Adrenal gland (tissue), 12 donors: ENCODE data around the gene HVCN1. TPM values are rescaled to one million over a fixed set of nuclear protein-coding genes. Genes with fewer than 3 reads are reported as not detected.

Experiments
- DNase-seq, 7 donors: peaks; one replicate each; pipeline ENCODE4 v3.0.0-alpha.2; 2019 to 2020
- H3K27ac ChIP-seq, 5 donors: fragments of 200-600 bp; sonication (generic) in 4 of 5; 1 replicate in 3 of 5; 2 replicates in 2 of 5; pipeline versions ENCODE4 v1.5.1 to v1.8.0; 2016 to 2020; ENCODE audit warnings: mild to moderate bottlenecking in 1 of 5
- H3K27me3 ChIP-seq: fragments of 200-600 bp; 2 replicates; pipeline ENCODE4 v1.8.0; 2021
- H3K36me3 ChIP-seq, 2 donors: fragments of 200-600 bp; replicated peaks in 1 of 2; 1 replicate in 1 of 2; 2 replicates in 1 of 2; pipeline versions ENCODE4 v1.5.1 to v1.8.0; 2018 to 2022
- H3K4me1 ChIP-seq, 2 donors: fragments of 200-600 bp; replicated peaks in 1 of 2; 1 replicate in 1 of 2; 2 replicates in 1 of 2; pipeline versions ENCODE4 v1.5.1 to v1.8.0; 2018 to 2021
- H3K4me3 ChIP-seq, 4 donors: fragments of 200-600 bp; sonication (generic) in 3 of 4; one replicate each; pipeline ENCODE4 v1.5.1; 2016 to 2018
- H3K9me3 ChIP-seq, 3 donors: fragments of 200-600 bp; sonication (generic) in 1 of 3; replicated peaks in 1 of 3; 1 replicate in 2 of 3; 2 replicates in 1 of 3; pipeline versions ENCODE4 v1.5.1 to v1.8.0; 2016 to 2021
- CTCF ChIP-seq, 6 experiments: fragments of 450-650 bp in 4 of 6; fragments of 200-600 bp in 2 of 6; sonication (generic) in 1 of 6; IDR thresholded peaks; 1 replicate in 5 of 6; 2 replicates in 1 of 6; pipeline versions ENCODE4 v1.5.1 to v1.8.0; 2016 to 2021; ENCODE audit warnings: antibody characterized with exemption in 6 of 6, mild to moderate bottlenecking in 2 of 6, moderate library complexity in 1 of 6
- POLR2A ChIP-seq, 2 donors: fragments of 450-650 bp; IDR thresholded peaks; one replicate each; pipeline ENCODE4 v1.6.1; 2017; ENCODE audit warnings: antibody characterized with exemption in 2 of 2, mild to moderate bottlenecking in 2 of 2, moderate library complexity in 1 of 2
- WGBS, 4 donors: extraction: QIAGEN DNeasy Blood & Tissue Kit in 2 of 4; methylation state at CpG; one replicate each; pipeline versions ENCODE4 v1.1.5 to v1.1.7; 2013 to 2017; 5-methylcytosine and 5-hydroxymethylcytosine counted together
- intact Hi-C, 2 donors: fragments of 100-400 bp; cut with DNase I; formaldehyde crosslinking; loops; one replicate each; pipeline versions ENCODE4 v1.14.1 to v1.15.0; 2022 to 2023
- polyA plus RNA-seq, 3 donors: library from polyadenylated mRNA; stranded (reverse); fragments of 200-250 nt in 2 of 3; fragments of 350-450 nt in 1 of 3; fragmentation: Illumina TruSeq in 1 of 3; extraction: RNeasy Lipid Tissue Mini Kit (QIAGEN cat#74804) in 1 of 3; gene quantifications; one replicate each; pipeline ENCODE4 v1.2.3, GENCODE V29; 2013 to 2014
- total RNA-seq, 9 donors: library from RNA; depleted of rRNA in 4 of 9; stranded (reverse); fragments of >200 nt in 4 of 9; fragments of 120-200 nt in 1 of 9; fragmentation: NEBNext Ultra II Directional in 1 of 9; extraction: Animal tissue kit (Norgen Biotek cat#: 25700) in 1 of 9; gene quantifications; one replicate each; pipeline versions ENCODE4 v1.1.0 to v1.2.4, GENCODE V29; 2013 to 2023
- donor health status: healthy with polysubstance abuse.
- donor health status: Bipolar disorder and iron deficiency.
- donor health status: DM: yes; HTN: yes; CAD: no.
- donor health status: DM: no; HTN: no; CAD: no.
- donor health status: DM: no; HTN: no; CAD: no.
- donor health status: DM: yes; HTN: yes; CAD: no.

HVCN1 gene
- total and polyA plus RNA-seq, 12 donors: 5.7 to 71.0 (median 12.7) TPM

DNA sequence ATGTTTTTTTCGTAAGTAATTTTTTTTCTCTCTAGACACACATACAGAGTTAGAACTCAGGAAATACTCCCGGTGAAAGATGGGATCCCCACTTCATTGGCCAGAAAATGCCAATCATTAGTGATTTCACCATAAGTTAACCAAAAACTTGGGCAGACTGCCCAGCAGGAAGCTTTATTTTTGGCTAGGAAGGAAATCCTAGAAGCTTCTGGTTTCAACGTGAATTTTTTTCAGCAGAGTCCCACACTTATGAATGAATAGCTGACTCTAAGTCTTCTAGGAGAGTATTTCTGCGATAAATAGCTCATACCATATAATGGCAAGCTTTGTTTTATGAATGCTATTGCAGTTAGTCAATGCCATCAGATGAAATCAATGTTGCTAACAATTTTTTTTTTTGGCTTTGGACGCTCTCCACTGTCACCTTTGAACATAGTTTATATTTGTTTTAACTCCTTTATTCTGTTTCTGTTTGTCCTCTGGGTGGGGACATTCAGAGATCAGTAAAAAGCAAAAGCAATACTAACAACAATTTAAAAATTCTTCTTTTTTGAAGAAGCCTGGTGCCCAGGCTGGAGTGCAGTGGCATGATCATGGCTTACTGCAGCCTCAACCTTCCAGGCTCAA lies 44.3 kb upstream of the HVCN1 start:
- peaks cover 0 to 31% of the 10 kb centered on the region in 2 donors for H3K36me3 ChIP-seq
- DNase-seq: peak in 2 of 7 donors; percentile 30 to 40
- WGBS, 4 donors: 36 to 45% (median 41%) methylated on average over 5 of the region's 5 CpGs
- H3K4me1 ChIP-seq: peaks cover 21 to 61% of the 10 kb centered on the region in 2 donors
- no peaks in the 10 kb centered on the region for H3K27me3 ChIP-seq
- H3K27ac ChIP-seq: no peak overlapping the region
- intact Hi-C loops: no loop called here
- no peaks in the 10 kb centered on the region for H3K9me3 ChIP-seq
- TF ChIP-seq POLR2A (IDR thresholded peaks at IDR 0.05) (no peak), CTCF (IDR thresholded peaks at IDR 0.05) (no peak)
- no peak overlapping the region for H3K4me3 ChIP-seq

DNA sequence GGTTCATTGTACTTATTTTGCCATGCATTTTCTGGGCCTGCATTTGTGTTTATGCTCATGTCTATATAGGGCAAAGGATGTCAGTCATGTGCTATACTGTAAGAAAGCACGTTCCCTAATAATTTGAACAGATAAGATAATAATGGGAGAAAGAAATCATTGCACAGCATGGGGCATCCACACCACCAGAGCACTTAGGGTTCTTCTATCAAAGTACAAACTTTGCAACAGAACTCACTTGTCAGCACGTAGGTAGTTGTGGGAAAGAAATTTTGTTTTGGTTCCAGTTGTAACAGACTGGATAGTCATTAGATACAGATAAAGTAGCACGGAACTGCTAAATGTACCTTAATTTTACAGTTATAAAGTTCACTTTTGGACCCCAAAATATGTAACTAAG lies 43.7 kb upstream of the HVCN1 start:
- H3K9me3 ChIP-seq: no peaks in the 10 kb centered on the region
- TF ChIP-seq POLR2A (IDR thresholded peaks at IDR 0.05): no peak
- no peak for TF ChIP-seq CTCF (IDR thresholded peaks at IDR 0.05)
- H3K4me1 ChIP-seq: peaks cover 20 to 55% of the 10 kb centered on the region in 2 donors
- H3K4me3 ChIP-seq: no peak overlapping the region
- intact Hi-C loops: no loop called here
- peaks cover 0 to 31% of the 10 kb centered on the region in 2 donors for H3K36me3 ChIP-seq
- no peak overlapping the region for H3K27ac ChIP-seq
- H3K27me3 ChIP-seq: no peaks in the 10 kb centered on the region
- no peak for DNase-seq
- 51 to 63% (median 55%) methylated on average over 3 of the region's 3 CpGs for WGBS, 4 donors

DNA sequence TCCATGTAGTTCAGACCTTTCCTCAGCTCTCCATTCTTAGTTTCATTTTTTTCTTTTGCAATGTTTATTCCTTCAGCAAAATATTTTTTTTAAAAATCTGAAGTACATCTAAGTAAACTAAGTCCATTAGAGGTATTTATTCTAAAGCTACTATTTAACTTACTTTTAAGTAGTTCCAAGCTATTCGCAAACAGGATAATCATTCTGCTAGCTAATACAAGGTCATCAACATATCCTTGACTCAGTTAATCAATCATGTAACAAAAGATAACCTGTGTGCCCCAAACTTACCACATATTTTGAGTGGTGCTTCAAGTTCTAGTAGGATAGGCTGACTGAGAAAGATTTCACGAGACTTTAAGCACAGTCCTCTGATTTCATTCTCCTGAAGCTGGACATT lies 42.6 kb upstream of the HVCN1 start:
- 31 to 40% (median 33%) methylated on average over 2 of the region's 2 CpGs for WGBS, 4 donors
- H3K36me3 ChIP-seq: peaks cover 0 to 32% of the 10 kb centered on the region in 2 donors
- TF ChIP-seq CTCF (IDR thresholded peaks at IDR 0.05): no peak
- no peak for TF ChIP-seq POLR2A (IDR thresholded peaks at IDR 0.05)
- no peak overlapping the region for H3K27ac ChIP-seq
- no peak overlapping the region for H3K4me3 ChIP-seq
- intact Hi-C loops: no loop called here
- H3K4me1 ChIP-seq: peaks cover 20 to 49% of the 10 kb centered on the region in 2 donors
- DNase-seq: no peak
- no peaks in the 10 kb centered on the region for H3K27me3 ChIP-seq
- H3K9me3 ChIP-seq: no peaks in the 10 kb centered on the region

DNA sequence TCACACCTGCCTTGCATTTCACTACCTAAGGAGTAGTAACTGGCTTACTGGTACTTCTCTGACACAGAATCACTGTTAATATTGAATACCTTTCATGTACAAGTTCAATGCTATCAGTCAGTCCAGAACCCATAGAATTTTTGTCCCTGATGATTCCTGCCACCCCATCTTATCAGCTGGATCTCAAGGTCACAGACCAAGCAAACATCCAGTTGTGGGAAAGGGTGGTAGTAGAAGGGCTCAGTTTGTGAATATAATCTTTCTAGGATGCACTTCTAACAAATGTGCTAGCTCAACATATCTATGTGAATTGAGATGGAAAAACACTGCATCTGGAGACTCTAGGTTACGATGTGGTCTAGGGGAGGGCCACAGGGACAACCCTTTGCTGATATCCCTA lies 39.7 kb upstream of the HVCN1 start:
- Histone ChIP-seq H3K4me1 (peaks cover 9 to 39% of the 10 kb centered on the region in 2 donors), H3K9me3 (no peaks in the 10 kb centered on the region), H3K27ac (no peak overlapping the region), H3K27me3 (no peaks in the 10 kb centered on the region), H3K4me3 (no peak overlapping the region), H3K36me3 (peaks cover 0 to 55% of the 10 kb centered on the region in 2 donors)
- intact Hi-C loops: no loop called here
- 63 to 90% (median 75%) methylated on average over 1 of the region's 1 CpG for WGBS, 4 donors
- no peak for TF ChIP-seq CTCF (IDR thresholded peaks at IDR 0.05)
- no peak for TF ChIP-seq POLR2A (IDR thresholded peaks at IDR 0.05)
- no peak for DNase-seq
